PC-3 (cell line): Measurements from ENCODE around the gene TTC22. TPM values are rescaled to one million over a fixed set of nuclear protein-coding genes. Genes with fewer than 3 reads are reported as not detected.

ENCODE experiments used
- ATAC-seq: fragments of 200-7000 bp; cut with Tn5 transposase; 2 replicates; pipeline ENCODE4 v1.9.1; 2020; ENCODE audit warnings: mild to moderate bottlenecking, moderate library complexity
- BruUV-seq: library from RNA; stranded (reverse); fragments of 400-500 nt; replicated peaks from 2 replicates; lab custom pipeline; 2021; lab: Mats Ljungman, UMichigan
- CTCF ChIA-PET: fragments of 300-600 bp; sonication (Branson Sonifier 250); formaldehyde crosslinking; loops from one replicate; lab custom pipeline; 2022; ENCODE audit warnings: antibody characterized with exemption; lab: Charles Lee
- POLR2A ChIA-PET: fragments of 300-600 bp; sonication (Branson Sonifier 250); formaldehyde crosslinking; loops from one replicate; lab custom pipeline; 2022; ENCODE audit warnings: antibody characterized with exemption; ENCODE audit not compliant: unreplicated experiment; lab: Charles Lee
- DNase-seq: peaks from one replicate; pipeline ENCODE4 v3.0.0-alpha.2; 2015
- H2AFZ ChIP-seq: fragments of 300-600 bp; sonication (generic); 2 replicates; pipeline ENCODE4 v1.6.0; 2016; ENCODE audit warnings: antibody characterized with exemption, low read length
- H3F3A ChIP-seq: fragments of 300-600 bp; sonication (generic); one replicate; pipeline ENCODE4 v1.6.0; 2017; ENCODE audit warnings: antibody characterized with exemption, low read length, control low read depth, mild to moderate bottlenecking; ENCODE audit not compliant: unreplicated experiment
- H3K27ac ChIP-seq: fragments of 300-600 bp; sonication (generic); 2 replicates; pipeline ENCODE4 v1.5.1; 2016; ENCODE audit warnings: mild to moderate bottlenecking, low read length
- H3K27me3 ChIP-seq: fragments of 300-600 bp; sonication (generic); 2 replicates; pipeline ENCODE4 v1.6.1; 2016; ENCODE audit warnings: low read length, mixed read lengths
- H3K36me3 ChIP-seq: fragments of 300-600 bp; sonication (generic); 2 replicates; pipeline ENCODE4 v1.6.1; 2016; ENCODE audit warnings: low read depth, mixed run types, low read length, mixed read lengths
- H3K4me1 ChIP-seq: fragments of 300-600 bp; sonication (generic); 2 replicates; pipeline ENCODE4 v1.5.1; 2016; ENCODE audit warnings: low read length; ENCODE audit not compliant: insufficient read depth
- H3K4me2 ChIP-seq: fragments of 300-600 bp; sonication (generic); 2 replicates; pipeline ENCODE4 v1.6.0; 2016; ENCODE audit warnings: low read length
- H3K4me3 ChIP-seq: fragments of 300-600 bp; sonication (generic); 2 replicates; pipeline ENCODE4 v1.5.1; 2016; ENCODE audit warnings: mild to moderate bottlenecking, low read length, mixed read lengths
- H3K79me2 ChIP-seq: fragments of 300-600 bp; sonication (generic); 2 replicates; pipeline ENCODE4 v1.6.1; 2017; ENCODE audit warnings: low read length, mixed read lengths
- H3K9ac ChIP-seq: fragments of 300-600 bp; sonication (generic); 2 replicates; pipeline ENCODE4 v1.6.0; 2016; ENCODE audit warnings: mild to moderate bottlenecking, low read length
- H3K9me2 ChIP-seq: fragments of 300-600 bp; sonication (generic); replicated peaks from 2 replicates; pipeline ENCODE4 v1.6.1; 2016; ENCODE audit warnings: mixed run types, low read length, mixed read lengths
- H3K9me3 ChIP-seq: fragments of 300-600 bp; sonication (generic); 2 replicates; pipeline ENCODE4 v1.6.1; 2016; ENCODE audit warnings: low read length, mixed read lengths
- H4K20me1 ChIP-seq: fragments of 300-600 bp; sonication (generic); 2 replicates; pipeline ENCODE4 v1.6.1; 2016; ENCODE audit warnings: low read length, mixed read lengths
- EZH2 ChIP-seq: fragments of 300-600 bp; sonication (generic); IDR thresholded peaks from one replicate; pipeline ENCODE4 v1.6.1; 2017; ENCODE audit warnings: antibody characterized with exemption, mild to moderate bottlenecking, low read length; ENCODE audit not compliant: unreplicated experiment
- EZH2phosphoT487 ChIP-seq: fragments of 300-600 bp; sonication (generic); IDR thresholded peaks from 2 replicates; pipeline ENCODE4 v1.6.1; 2018; ENCODE audit warnings: mild to moderate bottlenecking, antibody characterized with exemption, low read length, borderline replicate concordance
- intact Hi-C: fragments of 100-400 bp; cut with micrococcal nuclease; formaldehyde crosslinking; loops from 2 replicates; pipeline ENCODE4 v1.9.0; 2023
- total RNA-seq: library from RNA; depleted of rRNA; stranded (reverse); fragments of >200 nt; gene quantifications from 2 replicates; pipeline ENCODE4 v1.2.3, GENCODE V29; 2014
- TF ChIP-seq, protein P1 (sequence below): fragments of 300-600 bp; sonication (generic); conservative IDR thresholded peaks from 2 replicates; pipeline ENCODE4 v1.5.1; 2017; ENCODE audit warnings: antibody characterized with exemption, low read depth, mild to moderate bottlenecking, low read length

TTC22 gene
- total RNA-seq, 1 experiment from 2014 or later: 21.8 TPM

DNA sequence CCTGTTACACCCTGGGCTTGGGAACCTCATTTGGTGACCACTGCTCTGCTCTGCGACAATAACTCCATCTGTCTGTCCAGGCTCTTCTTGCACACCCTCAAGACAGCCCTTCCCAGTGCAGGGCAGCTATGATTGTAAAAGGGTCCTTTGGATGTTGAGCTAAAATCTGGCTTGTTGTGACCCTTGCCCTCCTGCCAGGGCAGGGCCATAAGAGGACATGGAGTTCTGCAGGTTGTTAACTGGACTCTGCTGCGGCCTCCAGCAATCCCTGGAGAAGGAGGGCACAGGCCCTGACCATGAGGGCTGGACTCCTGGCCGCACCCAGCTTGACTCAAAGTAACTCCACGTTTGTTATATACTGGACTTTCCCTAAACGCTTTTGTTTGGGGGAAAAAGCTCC lies 44.6 kb upstream of the TTC22 start:
- ATAC-seq (no peak), DNase-seq (no peak)
- Histone ChIP-seq H2AFZ (no peak overlapping the region), H3K9ac (no peak overlapping the region), H3K4me1 (peaks cover 17% of the 10 kb centered on the region), H3K79me2 (no peaks in the 10 kb centered on the region), H4K20me1 (no peaks in the 10 kb centered on the region), H3F3A (no peaks in the 10 kb centered on the region), H3K9me3 (no peaks in the 10 kb centered on the region), H3K4me3 (no peak overlapping the region), H3K27me3 (no peaks in the 10 kb centered on the region), H3K27ac (no peak overlapping the region), H3K4me2 (no peak overlapping the region), H3K9me2 (no peaks in the 10 kb centered on the region), H3K36me3 (peaks cover 20% of the 10 kb centered on the region)
- intact Hi-C loops: no loop called here
- ChIA-PET CTCF (interaction anchor here (1.0 kb wide), 1 partner anchor 99 kb away, joined by 3 read pairs; no protein-coding TSS in a partner anchor), POLR2A (no interaction called here)
- no TSS peak for BruUV-seq
- TF ChIP-seq, protein P1, sequence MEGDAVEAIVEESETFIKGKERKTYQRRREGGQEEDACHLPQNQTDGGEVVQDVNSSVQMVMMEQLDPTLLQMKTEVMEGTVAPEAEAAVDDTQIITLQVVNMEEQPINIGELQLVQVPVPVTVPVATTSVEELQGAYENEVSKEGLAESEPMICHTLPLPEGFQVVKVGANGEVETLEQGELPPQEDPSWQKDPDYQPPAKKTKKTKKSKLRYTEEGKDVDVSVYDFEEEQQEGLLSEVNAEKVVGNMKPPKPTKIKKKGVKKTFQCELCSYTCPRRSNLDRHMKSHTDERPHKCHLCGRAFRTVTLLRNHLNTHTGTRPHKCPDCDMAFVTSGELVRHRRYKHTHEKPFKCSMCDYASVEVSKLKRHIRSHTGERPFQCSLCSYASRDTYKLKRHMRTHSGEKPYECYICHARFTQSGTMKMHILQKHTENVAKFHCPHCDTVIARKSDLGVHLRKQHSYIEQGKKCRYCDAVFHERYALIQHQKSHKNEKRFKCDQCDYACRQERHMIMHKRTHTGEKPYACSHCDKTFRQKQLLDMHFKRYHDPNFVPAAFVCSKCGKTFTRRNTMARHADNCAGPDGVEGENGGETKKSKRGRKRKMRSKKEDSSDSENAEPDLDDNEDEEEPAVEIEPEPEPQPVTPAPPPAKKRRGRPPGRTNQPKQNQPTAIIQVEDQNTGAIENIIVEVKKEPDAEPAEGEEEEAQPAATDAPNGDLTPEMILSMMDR: no peak
- no peak for TF ChIP-seq EZH2phosphoT487
- TF ChIP-seq EZH2: no peak

DNA sequence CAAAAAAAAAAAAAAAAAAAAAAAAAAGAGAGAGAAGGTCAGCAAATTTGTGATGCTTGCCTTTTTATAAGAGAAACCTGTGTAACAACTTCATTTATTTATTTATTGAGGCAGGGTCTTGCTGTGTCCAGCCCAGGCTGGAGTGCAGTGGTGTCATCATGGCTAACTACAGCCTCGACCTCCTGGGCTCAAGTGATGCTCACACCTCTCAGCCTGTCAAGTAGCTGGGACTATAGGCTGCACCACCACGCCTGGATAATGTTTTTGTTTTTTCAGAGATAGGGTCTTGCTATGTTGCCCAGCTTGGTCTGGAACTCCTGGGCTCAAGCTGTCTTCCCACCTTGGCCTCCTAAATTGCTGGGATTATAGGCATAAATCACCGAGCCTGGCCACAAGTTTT lies 43.4 kb upstream of the TTC22 start:
- Histone ChIP-seq H3K27me3 (no peaks in the 10 kb centered on the region), H3K4me2 (no peak overlapping the region), H3K9me3 (no peaks in the 10 kb centered on the region), H3K79me2 (no peaks in the 10 kb centered on the region), H3K9ac (no peak overlapping the region), H3K4me3 (no peak overlapping the region), H3K36me3 (peaks cover 20% of the 10 kb centered on the region), H3K4me1 (0 out of 2 replicates have a peak, but pooled peaks cover 8% of the 10 kb centered on the region), H3F3A (no peaks in the 10 kb centered on the region), H4K20me1 (no peaks in the 10 kb centered on the region), H2AFZ (no peak overlapping the region), H3K27ac (no peak overlapping the region), H3K9me2 (no peaks in the 10 kb centered on the region)
- ChIA-PET POLR2A (no interaction called here), CTCF (no interaction called here)
- DNase-seq: no peak
- intact Hi-C loops: no loop called here
- no TSS peak for BruUV-seq
- ATAC-seq: no peak
- TF ChIP-seq EZH2 (no peak), EZH2phosphoT487 (no peak)
- TF ChIP-seq, protein P1: no peak

DNA sequence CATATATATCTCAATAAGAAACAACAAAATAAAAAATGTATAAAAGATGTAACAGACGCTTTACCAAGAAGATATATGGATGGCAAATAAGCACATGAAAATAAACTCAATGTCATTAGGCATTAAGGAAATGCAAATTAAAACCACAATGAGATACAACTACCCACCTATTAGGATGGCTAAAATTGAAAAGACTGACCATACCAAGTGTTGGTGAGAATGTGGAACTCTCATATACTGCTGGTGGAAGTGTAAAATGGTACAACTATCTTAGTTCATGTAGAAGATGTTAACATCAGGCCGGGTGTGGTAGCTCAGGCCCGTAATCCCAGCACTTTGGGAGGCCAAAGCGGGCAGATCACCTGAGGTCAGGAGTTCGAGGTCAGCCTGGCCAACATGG lies 42.3 kb upstream of the TTC22 start:
- H3K9me3 ChIP-seq: no peaks in the 10 kb centered on the region
- CTCF ChIA-PET: no interaction called here
- no peak overlapping the region for H3K27ac ChIP-seq
- ATAC-seq: no peak
- no peaks in the 10 kb centered on the region for H4K20me1 ChIP-seq
- no peak for DNase-seq
- no peaks in the 10 kb centered on the region for H3K27me3 ChIP-seq
- POLR2A ChIA-PET: no interaction called here
- no peak overlapping the region for H2AFZ ChIP-seq
- peaks cover 9% of the 10 kb centered on the region; the same call in 1 of the 2 replicates for H3K36me3 ChIP-seq
- H3F3A ChIP-seq: no peaks in the 10 kb centered on the region
- no peaks in the 10 kb centered on the region for H3K9me2 ChIP-seq
- no peak overlapping the region for H3K4me2 ChIP-seq
- no TSS peak for BruUV-seq
- TF ChIP-seq EZH2phosphoT487 (no peak), EZH2 (no peak)
- TF ChIP-seq, protein P1: no peak
- H3K4me3 ChIP-seq: no peak overlapping the region
- H3K4me1 ChIP-seq: 0 out of 2 replicates have a peak, but pooled peaks cover 3% of the 10 kb centered on the region
- intact Hi-C loops: no loop called here
- H3K9ac ChIP-seq: no peak overlapping the region
- H3K79me2 ChIP-seq: no peaks in the 10 kb centered on the region
